ENCODE measurements around the gene SNX14.

Gene SNX14

GRCh38 chr6:85461798-85462170 lies 131.9 kb downstream of the SNX14 start:
- DNase-seq, result no peak

GRCh38 chr6:85460921-85461797 lies 132.5 kb downstream of the SNX14 start:
- DNase-seq, result no peak

GRCh38 chr6:85460154-85460920 lies 133.3 kb downstream of the SNX14 start:
- DNase-seq, result no peak

GRCh38 chr6:85459224-85459901 lies 134.3 kb downstream of the SNX14 start:
- peak in 1 of 2 experiments; percentile 4 for DNase-seq

GRCh38 chr6:85458782-85459181 lies 134.9 kb downstream of the SNX14 start:
- peak; percentile 17 to 68 for DNase-seq

GRCh38 chr6:85458184-85458583 lies 135.5 kb downstream of the SNX14 start:
- no peak for DNase-seq

GRCh38 chr6:85456782-85457181 lies 136.9 kb downstream of the SNX14 start:
- DNase-seq, result no peak

All from NCI-H446 (cell line).